HK-2 (cell line): Measurements from ENCODE around the gene ACE.
A peak's percentile ranks its signal among the peaks of the same experiment; 100 is the strongest.

Source experiments
- DNase-seq: peaks from one replicate; pipeline ENCODE4 v3.0.0-alpha.2; 2018; ENCODE audit not compliant: unreplicated experiment

The ACE gene

DNA sequence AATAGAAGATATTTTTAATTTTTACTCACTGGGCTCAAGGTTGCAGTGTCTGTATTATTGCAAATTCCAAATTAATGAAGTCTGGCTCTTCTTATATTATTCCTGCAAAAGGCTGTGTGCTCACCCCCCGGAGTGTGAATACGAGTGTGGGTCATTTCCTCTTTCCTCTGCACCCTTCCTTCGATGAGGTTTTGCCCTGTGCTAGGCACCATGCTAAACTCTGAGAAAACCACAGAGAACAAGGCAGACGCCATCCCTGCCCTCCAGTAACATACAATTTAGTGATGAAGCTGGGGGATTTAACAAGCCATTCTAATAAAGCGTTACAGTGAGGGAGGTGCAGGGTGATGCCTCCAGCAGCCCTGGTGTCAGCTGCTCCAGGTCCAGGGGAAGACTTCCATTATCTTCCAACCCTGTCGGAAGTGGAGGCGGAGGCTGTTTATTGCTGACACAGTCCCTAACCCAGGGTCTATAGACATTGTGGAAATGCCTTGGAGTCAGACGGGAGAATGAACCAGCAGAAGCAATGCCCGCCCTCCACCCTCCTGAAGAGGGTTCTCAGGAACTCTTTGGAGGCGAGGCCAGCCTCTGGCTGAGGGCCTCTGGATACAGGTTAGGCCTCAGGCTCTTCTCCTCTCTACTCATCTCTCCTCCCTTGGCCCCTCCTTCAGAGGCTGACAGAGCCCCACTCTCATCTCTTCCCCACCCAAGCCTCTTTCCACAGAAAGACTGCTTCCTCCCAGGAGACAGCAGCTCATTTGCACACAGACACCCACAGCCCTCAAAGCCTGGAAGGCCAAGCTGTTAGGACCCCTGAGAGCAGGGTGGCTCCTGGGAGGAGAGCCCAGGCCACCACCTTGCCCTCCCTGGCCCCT lies 2.0 kb upstream of the ACE start:
- no peak for DNase-seq

DNA sequence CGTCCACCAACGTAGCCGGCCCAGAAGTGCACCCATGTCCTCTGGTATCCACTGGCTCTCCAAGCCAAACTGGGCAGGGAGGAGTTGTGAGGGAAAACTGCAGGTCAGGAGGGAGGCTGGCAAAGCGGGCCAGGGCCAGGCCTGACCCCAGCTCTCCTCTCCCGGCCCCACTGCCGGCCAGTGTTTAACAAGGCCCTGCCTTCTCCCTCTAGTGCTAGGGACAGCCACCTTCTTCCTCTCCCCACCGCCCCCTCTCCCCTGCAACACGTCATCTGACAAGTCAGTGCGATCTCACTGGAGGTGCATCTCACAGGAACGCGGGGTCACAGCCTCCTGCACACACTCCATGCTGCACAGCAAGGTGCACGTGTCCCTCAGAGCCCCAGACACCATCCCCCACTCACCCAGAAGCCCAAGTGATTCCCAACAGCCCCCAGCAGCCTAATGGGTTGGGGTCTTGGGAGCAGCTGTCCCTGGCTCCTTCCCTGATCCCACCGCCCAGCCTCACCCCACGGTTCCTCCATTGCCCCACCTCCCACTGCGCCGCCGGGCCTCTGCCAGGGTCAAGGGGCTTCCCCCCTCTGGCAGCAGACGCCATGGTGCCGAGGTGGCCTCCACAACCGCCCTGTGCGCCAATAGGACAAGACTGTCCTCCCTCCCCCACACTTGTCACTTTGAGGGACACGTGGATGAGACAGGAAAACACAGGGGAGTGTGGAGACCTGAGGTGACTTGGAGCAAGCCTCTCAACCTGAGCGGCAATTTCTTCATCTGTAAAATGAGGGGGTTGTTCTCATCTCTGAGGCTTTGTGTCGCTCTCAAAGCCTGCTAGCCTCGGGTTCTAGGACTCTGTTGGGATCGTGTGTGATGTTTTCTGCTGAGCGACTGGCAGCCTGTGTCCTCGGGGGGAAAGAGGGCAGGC lies 1.1 kb upstream of the ACE start:
- no peak for DNase-seq

DNA sequence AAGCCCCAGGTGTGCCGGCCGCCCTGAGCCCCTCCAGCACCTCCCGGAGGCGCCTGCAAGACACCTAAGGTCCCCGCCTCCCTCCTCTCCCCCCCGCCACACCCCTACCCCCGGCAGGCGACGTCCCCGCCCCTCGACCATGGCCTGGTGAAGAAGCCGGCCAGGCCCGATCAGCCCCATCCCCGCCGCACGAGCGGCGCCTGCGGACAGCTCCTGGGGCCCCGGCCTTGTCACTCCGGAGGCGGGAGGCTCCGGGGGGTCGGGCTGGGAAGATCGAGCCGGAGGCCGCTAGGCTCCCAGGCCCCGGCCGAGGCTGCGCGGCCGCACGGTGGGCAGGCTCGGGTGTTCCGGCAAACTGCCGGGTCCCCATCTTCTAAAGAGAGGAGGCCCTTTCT lies 405 bp upstream of the ACE start:
- DNase-seq = no peak

GRCh38 chr17:63477480-63478440 lies 899 bp downstream of the ACE start:
- no peak for DNase-seq

DNA sequence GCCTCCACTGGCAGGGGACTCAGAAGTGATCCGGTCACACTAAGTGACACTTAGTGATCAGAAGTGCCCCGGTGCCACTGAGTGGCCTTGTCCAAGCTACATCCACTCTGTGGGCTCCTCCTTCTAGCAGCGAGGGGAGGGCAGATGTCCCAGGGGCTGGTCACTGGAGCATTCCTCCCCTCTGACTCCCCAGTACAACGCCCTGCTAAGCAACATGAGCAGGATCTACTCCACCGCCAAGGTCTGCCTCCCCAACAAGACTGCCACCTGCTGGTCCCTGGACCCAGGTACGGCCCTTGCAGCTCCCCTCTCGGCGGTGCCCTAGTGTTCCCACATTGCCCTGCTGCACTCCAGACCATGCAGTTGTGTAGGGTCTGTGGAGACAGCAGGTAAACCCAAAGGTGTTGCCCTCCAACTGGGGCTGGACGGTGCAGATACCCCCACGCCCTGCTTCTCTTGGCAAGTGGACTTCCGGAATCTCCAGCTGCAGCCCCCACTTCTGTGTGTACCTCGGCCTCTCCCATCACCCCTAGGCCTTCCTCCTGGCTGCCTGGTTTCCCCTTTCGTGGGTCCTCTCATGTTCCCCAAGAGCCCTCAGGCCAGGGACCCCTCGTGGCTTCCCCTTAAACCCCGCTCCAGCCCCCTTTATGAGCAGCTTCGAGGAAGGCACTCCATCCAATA lies 2.1 kb downstream of the ACE start:
- peak; percentile 85 for DNase-seq

DNA sequence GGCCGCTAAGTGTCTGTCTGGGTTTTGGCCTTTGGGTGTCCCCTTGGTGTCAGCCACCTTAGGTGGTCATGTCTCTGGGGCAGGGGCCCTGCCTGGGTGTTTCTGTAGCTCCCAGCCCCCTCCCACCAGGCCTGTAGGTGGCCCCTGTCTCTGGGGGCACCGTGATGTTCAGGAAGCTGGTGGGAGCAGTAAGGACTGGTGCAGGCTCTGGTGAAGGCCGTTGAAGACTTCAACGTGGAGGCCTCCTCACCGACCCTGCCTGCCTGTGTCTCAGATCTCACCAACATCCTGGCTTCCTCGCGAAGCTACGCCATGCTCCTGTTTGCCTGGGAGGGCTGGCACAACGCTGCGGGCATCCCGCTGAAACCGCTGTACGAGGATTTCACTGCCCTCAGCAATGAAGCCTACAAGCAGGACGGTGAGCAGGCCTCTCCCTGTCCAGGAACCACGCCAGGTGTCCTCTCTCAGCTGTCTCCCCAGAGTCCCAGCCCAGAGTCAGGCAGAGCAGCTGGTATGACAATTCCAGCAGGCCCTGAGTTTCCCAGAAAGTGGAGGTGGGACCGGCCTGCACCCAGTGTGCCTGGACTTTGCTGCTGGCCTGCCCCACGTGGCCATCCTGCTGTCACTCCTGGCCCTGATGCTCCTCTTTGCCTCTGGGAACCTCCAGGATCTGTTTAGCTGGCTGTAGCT lies 2.8 kb downstream of the ACE start:
- DNase-seq = no peak

DNA sequence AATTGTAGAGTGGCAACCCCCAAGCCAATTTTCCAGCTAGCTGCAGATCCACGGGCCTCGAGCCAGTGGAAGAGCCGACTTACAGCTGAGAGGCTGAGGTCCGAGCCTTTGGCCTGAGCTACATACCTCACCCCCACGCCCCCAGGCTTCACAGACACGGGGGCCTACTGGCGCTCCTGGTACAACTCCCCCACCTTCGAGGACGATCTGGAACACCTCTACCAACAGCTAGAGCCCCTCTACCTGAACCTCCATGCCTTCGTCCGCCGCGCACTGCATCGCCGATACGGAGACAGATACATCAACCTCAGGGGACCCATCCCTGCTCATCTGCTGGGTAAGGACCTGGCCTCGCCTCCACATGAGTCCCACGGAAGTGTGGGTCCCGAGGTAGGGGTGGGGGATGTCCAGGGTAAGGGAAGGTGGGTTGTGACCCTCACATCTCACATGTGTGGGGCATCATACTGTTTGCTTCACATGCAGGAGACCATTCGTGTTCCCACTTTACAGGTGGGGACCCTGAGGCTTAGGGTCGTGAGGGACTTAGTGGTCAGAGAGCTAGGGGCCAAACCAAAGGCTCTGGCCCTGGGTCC lies 3.4 kb downstream of the ACE start:
- no peak for DNase-seq

GRCh38 chr17:63480826-63481487 lies 4.1 kb downstream of the ACE start:
- no peak for DNase-seq

GRCh38 chr17:63481488-63481870 lies 4.6 kb downstream of the ACE start:
- DNase-seq = no peak

DNA sequence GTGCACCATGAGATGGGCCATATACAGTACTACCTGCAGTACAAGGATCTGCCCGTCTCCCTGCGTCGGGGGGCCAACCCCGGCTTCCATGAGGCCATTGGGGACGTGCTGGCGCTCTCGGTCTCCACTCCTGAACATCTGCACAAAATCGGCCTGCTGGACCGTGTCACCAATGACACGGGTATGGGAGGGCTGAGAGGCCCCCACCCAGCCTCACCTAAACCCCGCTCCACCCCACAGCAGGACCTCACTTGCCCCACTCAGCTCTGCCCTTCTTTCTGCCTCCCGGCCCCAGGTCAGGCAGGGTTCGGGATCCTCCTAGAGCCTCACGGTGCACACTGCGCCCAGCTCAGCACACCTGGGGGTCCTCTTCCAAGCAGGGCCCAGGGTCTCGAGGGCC lies 5.6 kb downstream of the ACE start:
- no peak for DNase-seq

DNA sequence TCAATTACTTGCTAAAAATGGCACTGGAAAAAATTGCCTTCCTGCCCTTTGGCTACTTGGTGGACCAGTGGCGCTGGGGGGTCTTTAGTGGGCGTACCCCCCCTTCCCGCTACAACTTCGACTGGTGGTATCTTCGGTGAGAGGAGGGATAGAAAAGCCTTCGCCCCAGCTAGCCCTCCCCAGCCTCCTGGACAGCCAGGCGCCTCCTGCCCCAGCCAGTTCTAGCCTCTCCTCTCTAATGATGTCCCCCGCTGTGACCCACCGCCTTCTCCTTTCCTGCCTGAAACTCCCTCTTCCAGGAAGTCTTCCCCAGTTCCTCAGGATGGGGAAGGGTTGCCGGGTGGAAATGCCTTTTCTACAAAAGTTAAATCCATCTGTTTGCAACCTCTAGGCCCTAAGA lies 6.2 kb downstream of the ACE start:
- no peak for DNase-seq

GRCh38 chr17:63483655-63484575 lies 7.1 kb downstream of the ACE start:
- no peak for DNase-seq

- DNase-seq = no peak
These were observed 9.6 kb downstream of the ACE start for GRCh38 chr17:63486317-63487013.

DNA sequence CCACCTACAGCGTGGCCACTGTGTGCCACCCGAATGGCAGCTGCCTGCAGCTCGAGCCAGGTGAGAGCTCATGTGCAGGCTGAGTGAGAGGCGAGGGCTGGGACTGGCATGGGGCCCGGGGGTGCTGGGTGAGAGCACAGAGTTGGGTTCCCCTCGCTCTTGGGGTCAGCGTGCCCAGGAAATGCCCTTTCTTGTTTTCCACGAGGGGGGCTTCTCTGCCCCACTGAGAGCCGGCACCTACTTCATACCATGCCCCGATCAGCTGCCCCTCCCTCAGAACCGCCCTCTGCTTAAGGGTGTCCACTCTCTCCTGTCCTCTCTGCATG lies 10.1 kb downstream of the ACE start:
- no peak for DNase-seq

GRCh38 chr17:63488851-63489250 lies 12.0 kb downstream of the ACE start:
- no peak for DNase-seq

DNA sequence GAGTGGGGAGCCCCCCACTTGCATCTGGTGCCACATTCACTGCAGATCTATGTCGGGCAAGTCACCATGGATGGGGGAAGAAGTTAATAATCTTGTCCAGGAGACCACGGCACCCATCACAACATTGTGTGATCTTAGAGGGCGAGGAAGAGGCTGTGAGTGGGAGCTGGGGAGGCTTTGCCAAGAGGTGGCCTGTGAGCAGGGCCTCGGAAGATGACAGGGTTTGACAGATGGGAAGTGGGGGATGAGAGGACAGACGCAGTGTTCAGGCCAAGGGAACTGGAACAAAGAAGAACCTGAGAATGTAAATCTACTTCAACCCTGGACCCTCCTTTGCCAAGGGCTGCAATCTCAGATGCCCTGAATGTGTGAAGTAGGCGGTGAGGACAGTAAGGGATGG lies 12.4 kb downstream of the ACE start:
- no peak for DNase-seq

DNA sequence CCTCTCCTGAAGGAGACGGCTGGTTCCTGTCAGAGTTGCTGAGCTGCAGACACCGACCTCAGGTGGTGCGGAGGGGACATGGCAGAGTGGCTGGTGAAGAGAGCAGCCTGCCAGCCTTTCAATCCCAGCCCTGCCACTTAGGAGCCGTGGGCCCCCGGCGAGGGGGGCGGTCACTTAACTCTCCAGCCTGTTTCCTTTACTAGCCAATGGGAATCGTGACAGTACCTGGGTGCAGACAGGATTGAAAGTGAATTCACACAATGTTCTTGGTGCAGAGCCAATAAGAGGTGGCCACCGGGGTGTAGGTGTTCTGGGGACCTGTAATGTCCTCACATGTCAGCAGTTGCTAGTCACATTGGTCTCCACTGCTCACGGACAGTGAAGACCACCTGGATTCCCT lies 13.5 kb downstream of the ACE start:
- DNase-seq = no peak

GRCh38 chr17:63490858-63491400 lies 14.1 kb downstream of the ACE start:
- DNase-seq = no peak
